H9 (cell line): ENCODE data around the gene CA12. TPM values are rescaled to one million over a fixed set of nuclear protein-coding genes. Genes with fewer than 3 reads are reported as not detected.

ENCODE experiments used
- DNase-seq: peaks from one replicate; pipeline ENCODE4 v3.0.0-alpha.2; 2017
- H2AFZ ChIP-seq: one replicate; pipeline ENCODE4 v1.6.1; 2013; ENCODE audit warnings: mild to moderate bottlenecking, low read length, control low read depth, moderate library complexity
- H2AK5ac ChIP-seq: 2 replicates; pipeline ENCODE4 v1.6.1; 2013; ENCODE audit warnings: low read length, control low read depth, mixed read lengths; ENCODE audit not compliant: insufficient read length
- H2BK120ac ChIP-seq: one replicate; pipeline ENCODE4 v1.6.1; 2013; ENCODE audit warnings: low read depth, mild to moderate bottlenecking, low read length, control low read depth, inconsistent platforms; ENCODE audit not compliant: poor library complexity, severe bottlenecking
- H2BK12ac ChIP-seq: 2 replicates; pipeline ENCODE4 v1.6.1; 2013; ENCODE audit warnings: low read length, control low read depth, mixed read lengths, low read depth; ENCODE audit not compliant: insufficient read length
- H2BK15ac ChIP-seq: 2 replicates; pipeline ENCODE4 v1.6.1; 2013; ENCODE audit warnings: low read depth, low read length, control low read depth
- H2BK20ac ChIP-seq: one replicate; pipeline ENCODE4 v1.6.1; 2013; ENCODE audit warnings: low read depth, mild to moderate bottlenecking, low read length, control low read depth, inconsistent platforms; ENCODE audit not compliant: poor library complexity, severe bottlenecking
- H2BK5ac ChIP-seq: 2 replicates; pipeline ENCODE4 v1.6.1; 2013; ENCODE audit warnings: low read length, control low read depth, mixed read lengths; ENCODE audit not compliant: insufficient read length
- H3K14ac ChIP-seq: 2 replicates; pipeline ENCODE4 v1.6.1; 2013; ENCODE audit warnings: low read length, control low read depth; ENCODE audit not compliant: insufficient read depth
- H3K18ac ChIP-seq: 2 replicates; pipeline ENCODE4 v1.6.1; 2013; ENCODE audit warnings: low read depth, mild to moderate bottlenecking, mixed read lengths, low read length, control low read depth; ENCODE audit not compliant: insufficient read length
- H3K23ac ChIP-seq: 2 replicates; pipeline ENCODE4 v1.6.1; 2013; ENCODE audit warnings: low read length, control low read depth, mixed read lengths, low read depth; ENCODE audit not compliant: insufficient read length
- H3K23me2 ChIP-seq: 2 replicates; pipeline ENCODE4 v1.6.1; 2013; ENCODE audit warnings: low read depth, mild to moderate bottlenecking, mixed read lengths, low read length, control low read depth; ENCODE audit not compliant: insufficient read length, poor library complexity, severe bottlenecking
- H3K27ac ChIP-seq: 2 replicates; pipeline ENCODE4 v1.5.1; 2013; ENCODE audit warnings: low read length, control low read depth, mixed read lengths, low read depth; ENCODE audit not compliant: insufficient read length
- H3K27me3 ChIP-seq: 2 replicates; pipeline ENCODE4 v1.6.1; 2013; ENCODE audit warnings: low read length, control low read depth, inconsistent platforms; ENCODE audit not compliant: insufficient read depth
- H3K4ac ChIP-seq: 2 replicates; pipeline ENCODE4 v1.6.1; 2013; ENCODE audit warnings: low read depth, mild to moderate bottlenecking, control low read depth, inconsistent platforms, low read length, moderate library complexity
- H3K4me1 ChIP-seq: 2 replicates; pipeline ENCODE4 v1.6.1; 2013; ENCODE audit warnings: low read length, control low read depth, inconsistent platforms; ENCODE audit not compliant: insufficient read depth
- H3K4me2 ChIP-seq: 2 replicates; pipeline ENCODE4 v1.6.1; 2013; ENCODE audit warnings: low read length, control low read depth, mixed read lengths; ENCODE audit not compliant: insufficient read length, insufficient read depth
- H3K56ac ChIP-seq: 2 replicates; pipeline ENCODE4 v1.6.1; 2013; ENCODE audit warnings: low read depth, mild to moderate bottlenecking, mixed read lengths, low read length, control low read depth; ENCODE audit not compliant: insufficient read length
- H3K79me1 ChIP-seq: 2 replicates; pipeline ENCODE4 v1.6.1; 2013; ENCODE audit warnings: low read depth, mild to moderate bottlenecking, moderate library complexity, low read length, control low read depth, inconsistent platforms; ENCODE audit not compliant: insufficient read depth, poor library complexity, severe bottlenecking
- H3K79me2 ChIP-seq: 2 replicates; pipeline ENCODE4 v1.6.1; 2013; ENCODE audit warnings: low read length, control low read depth, inconsistent platforms; ENCODE audit not compliant: insufficient read depth
- H3K9ac ChIP-seq: 2 replicates; pipeline ENCODE4 v1.6.1; 2013; ENCODE audit warnings: low read length, control low read depth, mixed read lengths; ENCODE audit not compliant: insufficient read length; ENCODE audit errors: extremely low read depth
- H3K9me3 ChIP-seq: one replicate; pipeline ENCODE4 v1.6.1; 2013; ENCODE audit warnings: low read depth, low read length, inconsistent platforms; ENCODE audit not compliant: control insufficient read depth
- H3T11ph ChIP-seq: one replicate; pipeline ENCODE4 v1.6.1; 2013; ENCODE audit warnings: mild to moderate bottlenecking, low read length, control low read depth, inconsistent platforms
- H4K20me1 ChIP-seq: one replicate; pipeline ENCODE4 v1.6.1; 2013; ENCODE audit not compliant: control insufficient read depth, insufficient read length, insufficient read depth
- H4K5ac ChIP-seq: 2 replicates; pipeline ENCODE4 v1.6.1; 2013; ENCODE audit warnings: low read depth, mild to moderate bottlenecking, mixed read lengths, low read length, control low read depth; ENCODE audit not compliant: insufficient read length
- H4K8ac ChIP-seq: replicated peaks from 2 replicates; pipeline ENCODE4 v1.6.1; 2013; ENCODE audit warnings: low read length, control low read depth, mixed read lengths, low read depth; ENCODE audit not compliant: insufficient read length
- H4K91ac ChIP-seq: 2 replicates; pipeline ENCODE4 v1.6.1; 2013; ENCODE audit warnings: low read depth, mild to moderate bottlenecking, moderate library complexity, mixed read lengths, low read length, control low read depth; ENCODE audit not compliant: insufficient read length
- H3K27ac Mint-ChIP-seq, 3 experiments: 2 replicates in 2 of 3; 3 replicates in 1 of 3; pipeline ENCODE4 v1.8.0; 2020 to 2021; ENCODE audit warnings: mixed read lengths in 3 of 3, mild to moderate bottlenecking in 1 of 3, moderate library complexity in 1 of 3
- H3K27me3 Mint-ChIP-seq: 2 replicates; pipeline ENCODE4 v1.8.0; 2021; ENCODE audit warnings: low read depth, mild to moderate bottlenecking, moderate library complexity, mixed read lengths
- H3K36me3 Mint-ChIP-seq, 3 experiments: 2 replicates in 2 of 3; 3 replicates in 1 of 3; pipeline ENCODE4 v1.8.0; 2020 to 2021; ENCODE audit warnings: low read depth in 3 of 3, mixed read lengths in 3 of 3; ENCODE audit not compliant: insufficient read depth in 1 of 3
- H3K4me1 Mint-ChIP-seq, 2 experiments: 2 replicates each; pipeline ENCODE4 v1.8.0; 2020; ENCODE audit warnings: mixed read lengths in 2 of 2
- H3K4me3 Mint-ChIP-seq, 2 experiments: 2 replicates in 1 of 2; 3 replicates in 1 of 2; pipeline ENCODE4 v1.8.0; 2020 to 2021; ENCODE audit warnings: mild to moderate bottlenecking in 2 of 2, mixed read lengths in 2 of 2, moderate library complexity in 1 of 2
- H3K9me3 Mint-ChIP-seq, 2 experiments: 2 replicates in 1 of 2; 3 replicates in 1 of 2; pipeline ENCODE4 v1.8.0; 2020; ENCODE audit warnings: mild to moderate bottlenecking in 2 of 2, mixed read lengths in 2 of 2, moderate library complexity in 1 of 2
- WGBS: extraction: QIAGEN DNeasy Blood & Tissue Kit; methylation state at CpG from one replicate; pipeline ENCODE4 v1.1.7; 2013; ENCODE audit warnings: missing lambda C conversion rate, low lambda C conversion rate, mixed read lengths; ENCODE audit not compliant: insufficient read length; ENCODE audit errors: extremely low coverage; 5-methylcytosine and 5-hydroxymethylcytosine counted together
- total RNA-seq: library from RNA; stranded (reverse); gene quantifications from 2 replicates; pipeline ENCODE4 v1.2.1, GENCODE V29; 2021
- TF ChIP-seq, protein P1 (sequence below): fragments of 200-600 bp; sonication (generic); conservative IDR thresholded peaks from 3 replicates; pipeline ENCODE4 v1.8.0; 2021; ENCODE audit warnings: antibody characterized with exemption, mild to moderate bottlenecking

The CA12 gene
- total RNA-seq, 1 experiment from 2014 or later: 0.68 TPM

DNA sequence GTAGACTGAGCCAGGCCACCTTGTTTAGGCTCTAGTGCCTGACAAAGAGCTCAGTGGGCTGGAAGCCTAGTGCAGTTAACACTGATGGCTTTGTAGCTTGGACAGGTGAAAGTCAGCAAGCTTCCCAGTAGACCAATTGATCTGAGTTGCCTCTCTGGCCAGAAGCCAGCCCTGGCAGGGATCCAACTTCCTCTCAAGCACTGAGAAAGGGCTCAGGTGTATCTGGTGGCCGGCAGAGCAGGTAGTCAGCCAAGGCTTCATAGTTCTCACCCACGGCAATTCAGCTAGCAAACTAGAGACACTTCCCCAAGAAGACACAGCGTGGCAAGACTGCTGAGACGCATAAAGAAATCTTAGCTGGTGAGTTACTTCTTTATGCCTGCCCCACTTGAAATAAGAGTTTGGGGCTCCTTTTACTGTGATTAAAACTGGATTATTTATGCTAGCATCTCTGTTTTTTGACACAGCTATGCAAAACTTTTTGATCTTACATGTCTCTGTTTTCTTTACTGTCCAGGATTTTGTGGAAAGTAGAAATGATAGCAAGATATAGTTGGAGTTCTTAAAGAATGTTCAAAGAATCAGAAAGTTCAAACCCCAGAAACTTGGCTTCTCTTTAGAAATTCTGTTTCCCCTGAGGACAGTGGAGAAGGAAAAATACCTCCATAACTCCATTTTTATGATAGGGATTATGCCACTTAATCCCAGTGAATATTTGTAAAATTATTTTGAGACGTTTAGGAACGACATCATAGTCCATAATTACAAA is 8.4 kb upstream of the CA12 start:
- Histone ChIP-seq H3K23ac (no peak overlapping the region), H3K4me1 (no peaks in the 10 kb centered on the region; the same call in 1 of the 2 replicates), H3T11ph (no peak overlapping the region), H3K27ac (no peak overlapping the region), H2AK5ac (no peak overlapping the region), H3K56ac (no peak overlapping the region), H3K4me2 (no peak overlapping the region), H3K18ac (no peak overlapping the region), H3K27me3 (peaks cover 2% of the 10 kb centered on the region; the same call in 1 of the 2 replicates), H2AFZ (no peak overlapping the region), H4K5ac (no peak overlapping the region), H3K9ac (no peak overlapping the region), H4K91ac (no peak overlapping the region), H2BK20ac (no peak overlapping the region), H2BK12ac (no peak overlapping the region), H3K23me2 (no peaks in the 10 kb centered on the region), H4K20me1 (no peaks in the 10 kb centered on the region), H3K14ac (no peak overlapping the region), H3K9me3 (no peaks in the 10 kb centered on the region), H2BK5ac (no peak overlapping the region), H3K4ac (no peak overlapping the region), H3K79me1 (no peaks in the 10 kb centered on the region), H2BK120ac (no peak overlapping the region), H4K8ac (no peak overlapping the region), H2BK15ac (no peak overlapping the region), H3K79me2 (no peaks in the 10 kb centered on the region)
- TF ChIP-seq, protein P1, sequence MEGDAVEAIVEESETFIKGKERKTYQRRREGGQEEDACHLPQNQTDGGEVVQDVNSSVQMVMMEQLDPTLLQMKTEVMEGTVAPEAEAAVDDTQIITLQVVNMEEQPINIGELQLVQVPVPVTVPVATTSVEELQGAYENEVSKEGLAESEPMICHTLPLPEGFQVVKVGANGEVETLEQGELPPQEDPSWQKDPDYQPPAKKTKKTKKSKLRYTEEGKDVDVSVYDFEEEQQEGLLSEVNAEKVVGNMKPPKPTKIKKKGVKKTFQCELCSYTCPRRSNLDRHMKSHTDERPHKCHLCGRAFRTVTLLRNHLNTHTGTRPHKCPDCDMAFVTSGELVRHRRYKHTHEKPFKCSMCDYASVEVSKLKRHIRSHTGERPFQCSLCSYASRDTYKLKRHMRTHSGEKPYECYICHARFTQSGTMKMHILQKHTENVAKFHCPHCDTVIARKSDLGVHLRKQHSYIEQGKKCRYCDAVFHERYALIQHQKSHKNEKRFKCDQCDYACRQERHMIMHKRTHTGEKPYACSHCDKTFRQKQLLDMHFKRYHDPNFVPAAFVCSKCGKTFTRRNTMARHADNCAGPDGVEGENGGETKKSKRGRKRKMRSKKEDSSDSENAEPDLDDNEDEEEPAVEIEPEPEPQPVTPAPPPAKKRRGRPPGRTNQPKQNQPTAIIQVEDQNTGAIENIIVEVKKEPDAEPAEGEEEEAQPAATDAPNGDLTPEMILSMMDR: no peak
- no CpG with 5 or more reads among the region's 6 CpGs for WGBS
- no peak overlapping the region for H3K27ac Mint-ChIP-seq
- H3K27me3 Mint-ChIP-seq: peaks cover 60% of the 10 kb centered on the region
- no peaks in the 10 kb centered on the region for H3K36me3 Mint-ChIP-seq
- H3K4me1 Mint-ChIP-seq: peaks cover 4% of the 10 kb centered on the region in 2 experiments; a peak in 3 of 4 replicates
- no peak for DNase-seq
- H3K9me3 Mint-ChIP-seq: no peaks in the 10 kb centered on the region
- no peak overlapping the region for H3K4me3 Mint-ChIP-seq
